Stimulated activated naive CD4-positive, alpha-beta T cell (primary cell): ENCODE data around the gene TAOK3.

Experiments
- DNase-seq, 6 experiments: peaks; one replicate each; lab custom pipeline; 2025; lab: John Stamatoyannopoulos, UW

TAOK3 gene

DNA sequence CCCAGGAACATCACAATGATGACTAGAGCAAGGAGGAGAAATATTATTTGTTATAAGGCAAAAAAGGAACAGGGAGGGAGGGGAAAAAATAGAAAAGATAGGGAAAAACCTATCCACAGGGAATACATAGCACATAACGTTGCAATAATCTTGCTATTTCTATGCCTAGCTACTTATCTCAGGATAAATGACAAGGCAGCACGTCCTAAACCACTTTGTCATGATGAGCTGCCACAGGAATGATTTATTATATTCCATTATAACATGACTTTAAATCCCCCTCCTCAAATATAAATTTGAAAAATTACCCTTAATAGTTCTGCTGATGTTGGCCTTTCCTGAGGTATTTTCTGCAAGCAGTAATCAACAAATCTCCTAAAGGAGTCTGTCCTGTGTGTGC lies 160.1 kb downstream of the TAOK3 start:
- no peak for DNase-seq

DNA sequence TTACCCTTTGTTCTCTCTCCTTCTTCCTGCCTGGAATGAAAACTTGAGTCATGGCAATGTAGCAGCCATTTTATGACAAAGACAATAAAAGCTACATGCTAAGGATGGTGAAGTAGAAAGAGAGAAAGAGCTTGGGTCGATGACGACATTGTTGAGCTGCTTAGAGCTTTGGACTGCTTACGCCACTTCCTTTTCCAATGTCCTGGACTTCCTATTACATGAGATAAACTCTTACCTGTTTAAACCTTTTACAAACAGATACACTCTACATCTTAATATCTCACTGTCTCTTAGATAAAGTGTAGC lies 166.6 kb downstream of the TAOK3 start:
- no peak for DNase-seq

DNA sequence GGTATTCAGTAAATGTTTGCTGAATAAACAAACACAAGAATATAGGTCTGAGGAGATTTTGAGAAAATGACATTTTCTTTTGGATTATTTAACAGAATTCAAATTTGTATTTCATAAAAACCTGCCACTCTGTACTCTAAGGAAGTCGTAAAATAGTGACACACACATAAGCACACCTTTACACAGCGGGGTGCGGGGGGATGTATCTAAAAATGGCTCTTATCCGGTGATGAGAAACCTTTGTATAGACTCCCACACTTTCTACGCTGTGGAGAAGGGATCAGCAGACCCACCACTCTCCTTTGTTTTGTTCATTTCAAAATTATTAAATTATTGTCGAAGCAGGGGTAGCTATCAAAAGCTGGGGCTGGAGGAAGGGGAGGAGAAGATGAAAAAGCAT lies 178.7 kb downstream of the TAOK3 start:
- DNase-seq = no peak

DNA sequence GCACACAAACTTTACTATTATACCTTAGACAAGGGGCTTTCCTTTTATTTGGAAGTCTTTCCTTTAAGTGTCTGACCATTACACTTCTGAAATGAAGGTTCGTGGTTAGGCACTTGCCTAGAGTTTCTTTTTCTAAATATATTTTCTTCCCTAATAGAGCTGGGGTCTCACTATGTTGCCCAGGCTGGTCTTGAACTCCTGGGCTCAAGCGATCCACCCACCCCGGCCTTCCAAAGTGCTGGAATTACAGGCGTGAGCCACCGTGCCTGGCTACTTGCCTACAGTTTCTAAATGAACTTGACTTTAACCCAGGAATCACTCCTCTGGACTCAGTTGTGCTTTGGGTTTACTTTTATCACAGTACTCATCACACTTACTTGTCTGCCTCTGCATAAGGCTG lies 179.2 kb downstream of the TAOK3 start:
- no peak for DNase-seq

DNA sequence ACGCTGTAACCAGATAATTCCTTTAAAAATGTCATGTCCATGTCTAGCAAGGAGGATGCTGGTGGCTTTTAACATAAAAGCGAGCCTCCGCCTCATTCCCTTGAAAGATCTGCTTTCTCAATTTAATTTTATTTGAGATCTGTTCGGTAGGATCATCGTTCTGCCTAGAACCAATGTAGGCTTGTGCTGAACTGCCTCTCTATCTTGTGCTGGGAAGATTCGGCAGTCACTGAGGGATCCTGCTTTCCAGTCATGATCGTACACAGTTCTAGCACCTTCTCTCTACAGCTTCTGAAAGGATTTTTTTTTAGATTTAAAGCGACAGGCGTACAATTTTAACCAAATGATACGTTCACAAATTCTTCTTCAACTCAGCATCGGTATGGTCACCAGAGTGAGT lies 182.4 kb downstream of the TAOK3 start:
- DNase-seq = no peak

DNA sequence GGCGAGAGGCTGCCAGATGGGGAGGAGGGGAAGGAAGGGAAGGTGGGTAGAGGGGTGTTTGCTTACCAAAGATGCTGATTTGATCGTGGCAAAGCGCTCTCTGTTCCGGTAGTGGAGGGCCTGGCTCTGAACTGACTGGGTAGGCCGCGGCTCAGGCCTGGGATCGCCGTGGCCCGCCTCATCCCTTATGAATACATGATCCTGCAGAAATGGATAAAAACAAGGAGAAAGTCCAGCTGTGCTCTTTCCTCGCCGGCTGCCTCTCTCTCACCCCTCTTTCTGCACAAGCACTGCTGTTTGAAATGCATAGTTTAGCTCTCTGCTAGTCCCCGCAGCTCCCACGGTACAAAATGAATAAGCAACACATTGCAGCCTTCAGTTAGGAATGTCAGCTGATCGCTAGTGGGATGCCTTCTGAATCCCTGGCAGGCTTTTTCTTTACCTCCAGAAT lies 182.9 kb downstream of the TAOK3 start:
- DNase-seq = no peak

DNA sequence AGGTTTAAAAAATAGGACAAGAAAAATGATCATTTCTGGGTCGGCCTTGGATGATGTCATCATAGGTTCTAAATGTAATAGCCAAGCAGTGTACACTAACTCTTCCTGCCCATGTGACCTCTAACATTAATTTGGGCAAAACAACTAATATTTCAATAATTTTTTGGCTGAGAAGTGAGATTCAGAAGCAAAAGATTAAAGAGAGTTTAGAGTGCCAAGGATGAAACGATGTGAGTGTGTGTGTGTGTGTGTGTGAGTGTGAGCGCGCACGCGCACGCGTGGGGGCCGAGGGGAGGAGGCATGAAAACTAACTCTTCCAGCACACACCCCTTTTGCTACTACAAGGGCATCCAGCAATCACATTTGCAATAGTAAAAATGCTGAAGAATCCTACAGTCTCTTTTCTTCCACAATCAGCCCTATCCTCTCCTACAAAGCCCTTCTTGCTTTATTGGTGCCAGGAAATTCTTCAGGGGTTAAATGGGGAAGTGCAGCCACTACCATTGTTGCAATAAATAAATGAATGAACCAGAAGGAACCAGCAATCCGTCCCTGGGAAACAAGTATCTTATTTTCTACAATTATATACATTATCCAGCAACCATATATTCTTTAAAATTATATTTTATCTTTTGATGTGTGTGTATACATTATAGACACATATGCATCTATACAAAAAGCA lies 183.9 kb downstream of the TAOK3 start:
- DNase-seq = no peak

DNA sequence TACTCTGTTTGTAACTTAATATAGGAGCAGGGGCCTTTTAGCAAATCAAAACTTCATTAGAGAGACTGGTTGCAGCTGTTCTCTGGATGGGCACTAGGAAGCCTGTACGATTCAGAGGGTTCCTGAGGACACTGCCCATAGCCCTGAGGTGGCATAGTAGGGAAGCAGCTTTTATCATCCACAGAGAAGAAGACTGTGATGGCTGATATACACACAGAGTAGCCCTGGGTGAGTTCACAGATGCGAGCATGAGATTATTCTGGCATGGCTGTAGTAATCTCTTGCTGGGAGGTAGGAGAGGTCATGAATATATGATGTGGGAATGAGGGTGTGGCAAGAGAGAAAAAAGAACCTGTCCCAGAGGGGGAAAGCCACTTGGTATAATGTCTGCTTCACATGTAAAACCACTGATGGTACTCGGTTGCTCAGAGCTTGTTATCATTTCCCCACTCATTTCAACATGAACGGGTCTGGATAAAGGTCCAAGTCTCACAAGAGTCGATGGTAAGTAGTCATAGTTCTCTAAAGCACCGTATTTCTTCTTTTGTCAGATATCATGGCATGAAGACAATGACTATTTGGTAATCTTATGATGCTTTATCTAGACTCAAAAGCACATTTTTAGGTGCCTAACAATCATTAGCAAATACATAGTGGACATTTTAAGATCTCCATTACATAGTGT lies 184.8 kb downstream of the TAOK3 start:
- no peak for DNase-seq

DNA sequence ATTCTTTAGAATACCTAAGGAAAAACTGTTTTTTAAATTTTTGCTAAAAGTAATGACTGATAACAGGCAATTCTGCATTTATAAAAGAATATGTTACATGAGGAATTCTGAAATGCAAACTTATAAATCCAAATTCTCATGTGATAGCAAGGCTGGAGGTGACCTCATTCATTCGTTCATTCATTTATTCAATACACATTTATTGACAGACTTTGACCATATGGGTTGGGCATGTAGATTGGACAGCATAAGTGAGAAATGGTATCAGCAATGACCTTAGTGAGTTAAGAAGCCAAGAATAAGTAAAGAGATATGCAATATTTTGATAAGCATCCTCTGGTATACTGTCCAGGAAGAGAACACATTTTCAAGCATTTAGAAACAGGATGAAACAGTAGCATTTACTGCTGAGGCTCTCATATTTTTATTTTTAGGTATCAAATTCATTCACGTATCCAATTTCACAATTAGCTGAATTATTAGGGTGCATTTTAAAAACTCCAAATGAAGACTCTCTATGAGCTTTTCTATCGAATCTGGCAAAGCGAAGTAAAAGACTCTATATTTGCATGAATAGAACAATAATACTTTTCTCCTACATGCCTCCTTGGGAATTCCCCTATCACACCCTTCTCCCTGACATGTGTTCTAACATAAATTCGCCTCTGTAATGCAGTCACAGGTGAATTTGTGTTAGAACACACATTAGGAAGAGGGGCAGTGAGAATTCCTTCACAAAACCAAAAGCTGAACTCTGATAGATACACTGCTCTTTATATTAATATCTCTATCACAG lies 186.9 kb downstream of the TAOK3 start:
- no peak for DNase-seq

DNA sequence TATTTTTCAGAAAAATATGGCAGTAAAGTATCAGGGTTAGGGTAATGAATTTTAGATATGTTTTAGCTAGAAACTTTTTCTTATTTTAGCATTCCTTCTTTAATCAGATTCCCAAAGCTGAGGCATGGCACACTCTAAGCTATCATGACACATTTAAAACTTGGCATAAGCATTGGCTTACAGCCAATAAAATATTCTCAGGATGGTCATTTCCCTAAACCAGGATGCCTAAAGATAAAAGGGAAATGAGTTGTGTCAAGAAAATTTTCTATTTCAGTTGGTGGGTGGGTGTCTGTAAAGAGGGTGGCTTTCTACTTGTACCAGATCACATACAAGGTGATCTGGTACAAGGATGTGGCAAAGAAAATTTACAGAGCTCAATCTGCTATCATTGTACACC lies 189.0 kb downstream of the TAOK3 start:
- no peak for DNase-seq

DNA sequence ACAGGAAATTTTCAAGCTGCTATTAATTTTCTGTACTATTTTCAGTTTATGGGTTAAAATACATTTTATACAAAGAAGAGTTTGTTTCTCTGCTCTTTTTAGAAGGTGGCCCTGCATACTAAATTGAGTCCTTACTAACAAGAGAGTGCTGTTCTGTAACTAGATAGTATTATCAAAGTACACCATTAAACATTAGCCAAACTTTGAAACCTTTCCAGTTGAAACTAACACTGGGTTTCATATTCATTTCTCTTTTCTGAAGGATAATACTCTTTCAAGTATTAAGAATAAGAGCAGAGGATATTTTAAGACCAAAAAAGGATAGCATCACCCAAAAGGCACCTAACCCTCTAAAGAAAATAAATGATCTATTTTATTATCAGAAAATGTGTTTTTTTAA lies 189.6 kb downstream of the TAOK3 start:
- DNase-seq = no peak

DNA sequence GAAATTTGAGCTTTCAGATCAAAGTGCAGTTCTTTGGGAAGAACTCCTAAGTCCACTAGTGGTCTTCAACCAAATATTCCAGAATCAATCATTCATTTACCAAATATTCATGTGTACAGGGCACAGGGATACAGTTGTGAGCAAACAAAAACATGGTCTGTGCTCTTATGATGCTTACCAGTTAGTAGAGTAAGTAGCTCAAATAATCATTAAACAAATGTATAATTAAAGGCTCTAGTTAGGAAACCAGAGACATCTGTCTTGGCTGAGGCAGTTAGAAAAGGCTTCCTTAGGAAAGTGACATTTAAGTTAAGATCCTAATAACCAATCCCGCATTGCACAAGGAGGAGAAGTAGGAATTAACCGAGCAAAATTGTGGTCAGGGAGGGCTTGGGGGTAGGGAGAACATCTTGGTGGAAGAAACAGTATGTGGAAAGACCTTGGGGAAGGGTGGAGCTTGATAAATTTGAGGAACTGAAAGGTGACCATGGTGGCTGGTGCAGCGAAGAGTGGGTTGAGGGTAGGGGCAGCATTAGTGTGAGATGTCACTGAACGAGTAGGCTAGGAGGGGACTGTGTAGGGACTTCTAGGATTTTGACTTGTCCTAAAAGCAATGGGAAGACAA lies 196.8 kb downstream of the TAOK3 start:
- no peak for DNase-seq

DNA sequence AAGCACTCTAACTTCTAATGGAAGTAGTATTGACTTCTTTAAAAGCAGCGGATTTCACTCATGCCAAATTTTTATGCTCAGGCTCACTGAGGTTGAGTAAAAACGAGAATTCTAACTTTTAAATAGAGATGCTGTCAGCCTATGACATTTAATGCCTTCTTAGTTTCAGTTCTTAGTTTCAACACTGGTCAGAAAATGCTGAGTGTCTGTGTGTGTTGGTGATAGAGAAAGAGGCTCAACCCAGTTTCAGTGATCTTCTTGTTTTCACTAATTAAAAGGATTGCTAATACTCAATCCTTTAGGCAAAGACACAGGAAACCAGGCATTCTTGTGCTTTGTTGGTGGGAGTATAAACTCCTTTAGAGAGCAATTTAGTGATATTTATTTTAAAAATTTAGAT lies 205.8 kb downstream of the TAOK3 start:
- DNase-seq = no peak

DNA sequence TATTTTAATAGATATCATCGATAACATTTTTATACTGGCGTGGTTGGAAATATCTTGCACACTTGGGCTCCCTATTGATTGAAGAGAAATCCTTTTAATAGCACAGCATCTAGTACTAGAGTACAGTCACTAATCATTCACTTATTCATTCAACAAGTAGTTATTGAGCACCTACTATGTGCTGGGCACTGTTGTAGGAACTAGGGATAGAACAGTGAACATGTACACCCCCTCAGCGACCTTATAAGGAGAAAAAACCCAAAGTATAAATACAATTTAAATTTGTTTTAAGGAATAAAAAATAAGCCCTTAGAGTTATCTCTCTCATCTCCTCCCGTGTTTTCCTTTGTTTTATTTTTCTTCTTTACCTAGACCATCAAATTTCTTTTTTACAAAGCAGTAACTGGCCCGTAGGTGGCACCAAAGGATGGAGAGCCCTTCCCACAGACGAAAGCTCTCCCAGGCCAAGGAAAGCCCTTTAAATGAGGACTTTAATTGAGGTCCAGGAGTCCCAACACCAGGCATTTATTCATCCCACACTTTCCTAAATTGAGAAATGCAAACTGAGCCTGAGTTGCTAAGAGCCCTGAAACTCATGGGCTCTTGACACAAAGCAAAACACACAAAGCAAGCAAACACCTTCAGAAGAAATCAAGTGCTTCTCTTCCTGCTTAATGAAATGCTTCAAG lies 207.8 kb downstream of the TAOK3 start:
- DNase-seq = no peak

DNA sequence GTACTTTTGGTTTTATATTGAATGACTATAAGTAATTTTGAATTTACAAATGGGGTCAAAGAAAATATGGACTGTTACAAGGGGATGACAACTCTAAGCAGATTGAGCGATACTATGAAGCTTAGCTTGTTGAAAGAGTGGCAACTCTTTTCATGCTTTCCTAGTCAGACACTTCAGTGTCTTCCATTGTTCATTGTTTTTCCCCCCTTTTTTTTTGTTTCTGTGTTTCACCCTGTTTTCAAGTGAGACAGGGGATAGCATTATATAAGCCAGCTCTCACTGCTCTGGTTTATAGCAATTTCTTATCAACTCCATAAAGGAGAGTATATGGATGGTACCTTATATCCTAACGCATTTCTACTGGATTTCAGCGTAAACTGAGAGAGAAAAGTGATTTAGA lies 212.2 kb downstream of the TAOK3 start:
- no peak for DNase-seq

DNA sequence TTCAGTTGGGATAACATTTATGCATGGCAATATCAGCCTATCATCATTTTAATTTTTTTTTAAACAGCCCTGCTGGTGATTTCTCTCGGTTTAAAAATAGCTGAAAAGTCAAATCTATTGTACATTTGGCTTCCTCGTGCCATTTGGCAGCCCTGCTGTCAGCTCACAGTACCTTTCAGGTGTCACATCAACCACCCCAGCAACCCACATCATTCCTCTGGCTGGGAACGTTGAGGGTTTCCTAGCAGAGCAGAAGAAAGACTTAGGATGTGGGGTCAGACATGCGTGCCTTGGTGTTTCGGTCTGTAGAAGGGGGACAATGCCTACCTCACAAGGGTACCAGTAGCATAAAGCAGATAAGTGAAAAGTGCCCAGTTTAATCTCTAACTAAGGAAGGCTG lies 221.0 kb downstream of the TAOK3 start:
- no peak for DNase-seq

DNA sequence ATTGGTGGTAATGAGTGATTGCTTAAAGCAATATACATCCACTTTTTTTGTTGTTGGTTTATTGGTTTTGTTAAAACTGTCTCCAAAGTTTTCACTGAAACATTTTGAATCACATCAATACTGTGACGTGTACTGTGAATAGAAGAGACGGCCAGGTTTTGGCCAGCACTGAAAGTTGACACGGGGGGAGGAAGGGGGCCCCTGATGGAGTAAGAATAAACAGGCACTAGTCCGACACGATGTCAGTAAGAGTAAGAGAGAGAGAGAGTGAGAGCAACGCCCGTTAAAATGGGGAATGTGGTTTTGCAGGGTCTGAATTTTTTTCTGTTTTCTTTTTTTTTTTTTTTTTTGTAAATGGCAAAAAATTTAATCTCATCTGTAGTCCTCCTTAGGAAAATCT lies 222.1 kb downstream of the TAOK3 start:
- no peak for DNase-seq

DNA sequence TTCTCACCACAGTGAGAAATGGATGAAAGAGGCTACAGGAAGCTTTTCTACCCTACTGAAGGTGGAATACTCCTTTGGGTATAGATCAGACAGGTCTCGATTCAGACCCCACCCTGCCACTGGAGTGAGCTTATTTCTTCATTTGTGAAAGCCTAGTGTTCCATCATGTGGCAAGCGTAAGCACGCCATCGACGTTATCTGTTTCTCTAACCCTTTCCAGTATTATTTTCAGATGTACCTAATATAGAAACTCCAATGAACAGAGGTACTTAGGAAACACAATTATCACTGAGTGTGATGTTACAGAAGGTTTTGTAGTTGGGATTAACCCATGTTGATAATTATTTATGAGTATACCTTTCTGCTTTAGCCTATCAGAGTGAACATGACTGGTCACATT lies 224.4 kb downstream of the TAOK3 start:
- DNase-seq = no peak

DNA sequence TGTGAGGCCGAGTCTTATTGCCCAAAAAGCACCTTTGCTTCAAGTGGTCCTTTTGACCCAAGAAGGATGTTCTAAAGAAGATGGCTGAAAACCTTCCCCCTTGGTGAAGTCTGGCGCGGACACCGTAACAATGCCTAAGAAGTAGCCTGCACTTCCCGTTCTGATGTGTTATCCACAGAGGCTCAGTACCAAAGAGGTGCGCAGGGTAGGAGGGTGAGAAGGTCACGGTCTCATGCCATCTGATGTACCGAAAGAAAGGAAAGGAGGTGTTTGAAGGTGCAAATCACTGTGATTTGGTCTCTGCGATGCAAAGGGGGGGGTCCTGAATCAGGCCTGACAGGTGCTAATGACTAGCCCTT lies 226.9 kb downstream of the TAOK3 start:
- DNase-seq = no peak

DNA sequence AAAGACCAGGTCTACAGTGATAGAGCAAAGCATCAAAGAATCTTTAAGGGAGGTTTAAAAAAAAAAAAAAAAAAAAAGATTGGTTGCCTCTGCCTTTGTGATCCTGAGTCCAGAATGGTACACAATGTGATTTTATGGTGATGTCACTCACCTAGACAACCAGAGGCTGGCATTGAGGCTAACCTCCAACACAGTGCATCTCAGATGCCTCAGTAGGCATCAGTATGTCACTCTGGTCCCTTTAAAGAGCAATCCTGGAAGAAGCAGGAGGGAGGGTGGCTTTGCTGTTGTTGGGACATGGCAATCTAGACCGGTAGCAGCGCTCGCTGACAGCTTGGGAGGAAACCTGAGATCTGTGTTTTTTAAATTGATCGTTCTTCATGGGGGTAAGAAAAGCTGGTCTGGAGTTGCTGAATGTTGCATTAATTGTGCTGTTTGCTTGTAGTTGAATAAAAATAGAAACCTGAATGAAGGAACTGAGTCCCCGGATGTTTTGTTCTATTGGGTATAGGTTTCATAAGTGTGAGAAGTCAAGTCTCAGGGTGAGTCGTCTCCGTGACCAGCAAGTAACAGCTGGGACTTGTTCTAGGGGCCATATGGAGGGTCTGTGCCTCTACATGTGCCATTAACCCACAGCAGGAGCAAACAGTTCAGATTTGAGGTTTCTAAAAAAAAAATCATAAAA lies 227.5 kb downstream of the TAOK3 start:
- no peak for DNase-seq

DNA sequence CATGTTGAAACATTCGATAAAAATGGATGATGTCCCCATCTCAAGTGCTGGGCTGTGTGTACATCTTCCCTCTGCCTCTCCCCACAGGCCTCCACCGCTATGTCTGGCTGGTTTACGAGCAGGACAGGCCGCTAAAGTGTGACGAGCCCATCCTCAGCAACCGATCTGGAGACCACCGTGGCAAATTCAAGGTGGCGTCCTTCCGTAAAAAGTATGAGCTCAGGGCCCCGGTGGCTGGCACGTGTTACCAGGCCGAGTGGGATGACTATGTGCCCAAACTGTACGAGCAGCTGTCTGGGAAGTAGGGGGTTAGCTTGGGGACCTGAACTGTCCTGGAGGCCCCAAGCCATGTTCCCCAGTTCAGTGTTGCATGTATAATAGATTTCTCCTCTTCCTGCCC lies 228.2 kb downstream of the TAOK3 start:
- DNase-seq = no peak

DNA sequence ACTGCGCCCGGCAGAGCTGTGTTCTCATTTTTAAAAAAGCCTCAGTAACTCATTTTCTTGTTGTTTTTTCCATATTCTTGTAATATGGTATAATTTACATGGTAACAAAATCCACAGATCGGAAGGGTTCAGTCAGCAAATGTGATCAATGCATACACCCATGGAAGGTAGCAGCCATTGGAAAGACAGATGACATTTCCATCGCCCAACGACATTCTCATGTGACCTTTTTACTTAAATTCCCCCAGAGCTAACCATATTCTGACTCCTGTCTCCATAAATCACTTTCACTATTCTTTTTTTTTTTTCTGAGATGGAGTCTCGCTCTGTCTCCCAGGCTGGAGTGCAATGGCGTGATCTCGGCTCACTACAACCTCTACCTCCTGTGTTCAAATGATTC lies 231.9 kb downstream of the TAOK3 start:
- DNase-seq = no peak
